ENCODE data around the gene SLC6A12. TPM values are rescaled to one million over a fixed set of nuclear protein-coding genes. Genes with fewer than 3 reads are reported as not detected.

Gene SLC6A12
- total RNA-seq, 1 experiment from 2014 or later = 0.79 TPM

- ChIA-PET CTCF (interaction anchor here (1.0 to 4.0 kb wide), 5 partner anchors 11 to 71 kb away, joined by 3 to 36 read pairs (median 4); no protein-coding TSS in a partner anchor), POLR2A (no interaction called here)
- no peaks in the 10 kb centered on the region for H3K36me3 Mint-ChIP-seq
- no peaks in the 10 kb centered on the region for H3K9me3 Mint-ChIP-seq
- H3K27me3 Mint-ChIP-seq (ENCODE audit: low read depth) = no peaks in the 10 kb centered on the region; the same call in 1 of the 2 replicates
- no peak for TF ChIP-seq IRF1 (CRISPR knock-in tag; IDR thresholded peaks at IDR 0.05)
- no peak for TF ChIP-seq AFF4 (CRISPR knock-in tag; IDR thresholded peaks at IDR 0.05; ENCODE audit: borderline replicate concordance)
- TF ChIP-seq NFE2L1 (CRISPR knock-in tag; IDR thresholded peaks at IDR 0.05) = no peak
- no peak for TF ChIP-seq SMAD4 (CRISPR knock-in tag; IDR thresholded peaks at IDR 0.05)
- TF ChIP-seq, protein P1, sequence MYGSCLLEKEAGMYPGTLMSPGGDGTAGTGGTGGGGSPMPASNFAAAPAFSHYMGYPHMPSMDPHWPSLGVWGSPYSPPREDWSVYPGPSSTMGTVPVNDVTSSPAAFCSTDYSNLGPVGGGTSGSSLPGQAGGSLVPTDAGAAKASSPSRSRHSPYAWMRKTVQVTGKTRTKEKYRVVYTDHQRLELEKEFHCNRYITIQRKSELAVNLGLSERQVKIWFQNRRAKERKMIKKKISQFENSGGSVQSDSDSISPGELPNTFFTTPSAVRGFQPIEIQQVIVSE (CRISPR knock-in tag; IDR thresholded peaks at IDR 0.05; ENCODE audit: borderline replicate concordance) = no peak
- TF ChIP-seq, protein P2, sequence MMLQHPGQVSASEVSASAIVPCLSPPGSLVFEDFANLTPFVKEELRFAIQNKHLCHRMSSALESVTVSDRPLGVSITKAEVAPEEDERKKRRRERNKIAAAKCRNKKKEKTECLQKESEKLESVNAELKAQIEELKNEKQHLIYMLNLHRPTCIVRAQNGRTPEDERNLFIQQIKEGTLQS (CRISPR knock-in tag; conservative IDR thresholded peaks at IDR 0.05) = no peak
- TF ChIP-seq, protein P3, sequence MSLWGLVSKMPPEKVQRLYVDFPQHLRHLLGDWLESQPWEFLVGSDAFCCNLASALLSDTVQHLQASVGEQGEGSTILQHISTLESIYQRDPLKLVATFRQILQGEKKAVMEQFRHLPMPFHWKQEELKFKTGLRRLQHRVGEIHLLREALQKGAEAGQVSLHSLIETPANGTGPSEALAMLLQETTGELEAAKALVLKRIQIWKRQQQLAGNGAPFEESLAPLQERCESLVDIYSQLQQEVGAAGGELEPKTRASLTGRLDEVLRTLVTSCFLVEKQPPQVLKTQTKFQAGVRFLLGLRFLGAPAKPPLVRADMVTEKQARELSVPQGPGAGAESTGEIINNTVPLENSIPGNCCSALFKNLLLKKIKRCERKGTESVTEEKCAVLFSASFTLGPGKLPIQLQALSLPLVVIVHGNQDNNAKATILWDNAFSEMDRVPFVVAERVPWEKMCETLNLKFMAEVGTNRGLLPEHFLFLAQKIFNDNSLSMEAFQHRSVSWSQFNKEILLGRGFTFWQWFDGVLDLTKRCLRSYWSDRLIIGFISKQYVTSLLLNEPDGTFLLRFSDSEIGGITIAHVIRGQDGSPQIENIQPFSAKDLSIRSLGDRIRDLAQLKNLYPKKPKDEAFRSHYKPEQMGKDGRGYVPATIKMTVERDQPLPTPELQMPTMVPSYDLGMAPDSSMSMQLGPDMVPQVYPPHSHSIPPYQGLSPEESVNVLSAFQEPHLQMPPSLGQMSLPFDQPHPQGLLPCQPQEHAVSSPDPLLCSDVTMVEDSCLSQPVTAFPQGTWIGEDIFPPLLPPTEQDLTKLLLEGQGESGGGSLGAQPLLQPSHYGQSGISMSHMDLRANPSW (CRISPR knock-in tag; conservative IDR thresholded peaks at IDR 0.05; ENCODE audit: low read depth) = no peak
- TF ChIP-seq, protein P4, sequence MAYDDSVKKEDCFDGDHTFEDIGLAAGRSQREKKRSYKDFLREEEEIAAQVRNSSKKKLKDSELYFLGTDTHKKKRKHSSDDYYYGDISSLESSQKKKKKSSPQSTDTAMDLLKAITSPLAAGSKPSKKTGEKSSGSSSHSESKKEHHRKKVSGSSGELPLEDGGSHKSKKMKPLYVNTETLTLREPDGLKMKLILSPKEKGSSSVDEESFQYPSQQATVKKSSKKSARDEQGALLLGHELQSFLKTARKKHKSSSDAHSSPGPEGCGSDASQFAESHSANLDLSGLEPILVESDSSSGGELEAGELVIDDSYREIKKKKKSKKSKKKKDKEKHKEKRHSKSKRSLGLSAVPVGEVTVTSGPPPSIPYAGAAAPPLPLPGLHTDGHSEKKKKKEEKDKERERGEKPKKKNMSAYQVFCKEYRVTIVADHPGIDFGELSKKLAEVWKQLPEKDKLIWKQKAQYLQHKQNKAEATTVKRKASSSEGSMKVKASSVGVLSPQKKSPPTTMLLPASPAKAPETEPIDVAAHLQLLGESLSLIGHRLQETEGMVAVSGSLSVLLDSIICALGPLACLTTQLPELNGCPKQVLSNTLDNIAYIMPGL (CRISPR knock-in tag; IDR thresholded peaks at IDR 0.05) = no peak
- TF ChIP-seq TP53 (CRISPR knock-in tag; IDR thresholded peaks at IDR 0.05) = no peak
- TF ChIP-seq, protein P5, sequence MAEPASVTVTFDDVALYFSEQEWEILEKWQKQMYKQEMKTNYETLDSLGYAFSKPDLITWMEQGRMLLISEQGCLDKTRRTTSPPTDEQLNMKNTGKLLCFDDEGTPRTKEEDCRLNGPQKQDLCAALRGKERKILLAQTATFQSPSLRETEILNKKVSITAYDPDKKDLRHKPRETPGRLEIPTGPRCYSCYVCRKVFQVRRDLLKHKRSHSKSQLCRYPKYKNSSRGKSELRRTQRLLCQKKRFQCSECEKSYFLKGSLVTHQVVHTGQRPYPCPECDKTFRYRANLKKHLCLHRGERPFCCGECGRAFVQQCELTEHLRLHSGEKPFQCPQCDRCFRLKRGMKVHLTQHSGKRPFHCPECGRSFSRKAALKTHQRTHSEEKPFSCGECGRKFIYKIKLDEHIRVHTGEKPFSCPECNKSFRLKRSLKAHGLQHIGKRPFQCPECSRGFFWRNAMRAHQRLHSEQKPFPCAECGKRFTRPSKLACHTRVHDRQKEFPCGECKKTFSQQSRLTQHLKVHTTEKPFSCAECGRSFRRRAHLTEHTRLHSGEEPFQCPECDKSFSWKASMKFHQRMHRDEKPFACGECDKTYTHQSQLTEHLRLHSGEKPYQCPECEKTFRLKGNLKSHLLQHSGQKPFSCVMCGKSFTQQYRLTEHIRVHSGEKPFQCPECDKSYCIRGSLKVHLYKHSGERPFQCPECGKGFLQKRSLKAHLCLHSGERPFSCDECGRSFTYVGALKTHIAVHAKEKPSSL (CRISPR knock-in tag; conservative IDR thresholded peaks at IDR 0.05) = no peak
- TF ChIP-seq, protein P6, sequence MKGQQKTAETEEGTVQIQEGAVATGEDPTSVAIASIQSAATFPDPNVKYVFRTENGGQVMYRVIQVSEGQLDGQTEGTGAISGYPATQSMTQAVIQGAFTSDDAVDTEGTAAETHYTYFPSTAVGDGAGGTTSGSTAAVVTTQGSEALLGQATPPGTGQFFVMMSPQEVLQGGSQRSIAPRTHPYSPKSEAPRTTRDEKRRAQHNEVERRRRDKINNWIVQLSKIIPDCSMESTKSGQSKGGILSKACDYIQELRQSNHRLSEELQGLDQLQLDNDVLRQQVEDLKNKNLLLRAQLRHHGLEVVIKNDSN (CRISPR knock-in tag; IDR thresholded peaks at IDR 0.05) = no peak
- no peak for TF ChIP-seq HMGA2 (CRISPR knock-in tag; IDR thresholded peaks at IDR 0.05)
- TF ChIP-seq CBFB (CRISPR knock-in tag; IDR thresholded peaks at IDR 0.05; ENCODE audit: low read depth) = no peak
- TF ChIP-seq KAT7 (CRISPR knock-in tag; IDR thresholded peaks at IDR 0.05; ENCODE audit: borderline replicate concordance) = no peak
- TF ChIP-seq GABPB1 (CRISPR knock-in tag; IDR thresholded peaks at IDR 0.05) = no peak
- no peak for TF ChIP-seq ZNF138 (CRISPR knock-in tag; conservative IDR thresholded peaks at IDR 0.05)
- peaks cover 28% of the 10 kb centered on the region for H3K4me1 Mint-ChIP-seq
- H3K4me3 Mint-ChIP-seq = no peak overlapping the region
- ATAC-seq (no peak), DNase-seq (ENCODE audit: low spot score) (no peak)
- peak overlapping the region; percentile 11; the same call in 1 of the 2 replicates for H3K27ac Mint-ChIP-seq
These were observed 37.4 kb downstream of the SLC6A12 start for GRCh38 chr12:176321-177181.
